CD4-positive, alpha-beta memory T cell (primary cell): ENCODE data around the gene SORL1-AS1.

Source experiments
- CTCF ChIA-PET: fragments of 350-600 bp; sonication (Branson Sonifier 250); formaldehyde crosslinking; loops from one replicate; lab custom pipeline; 2021; ENCODE audit warnings: inconsistent platforms; ENCODE audit not compliant: partially characterized antibody; lab: Charles Lee
- POLR2A ChIA-PET: fragments of 350-600 bp; sonication (Branson Sonifier 250); formaldehyde crosslinking; loops from one replicate; lab custom pipeline; 2021; ENCODE audit not compliant: partially characterized antibody; lab: Charles Lee
- DNase-seq, 5 donors: peaks; one replicate each; pipeline versions ENCODE4 v3.0.0 to v3.0.0-alpha.2; 2020 to 2022; ENCODE audit warnings: mixed read lengths in 1 of 5
- H3K27ac ChIP-seq: one replicate; pipeline ENCODE4 v1.7.0; 2013; ENCODE audit warnings: low read depth, low read length
- H3K27me3 ChIP-seq: 2 replicates; pipeline ENCODE4 v1.7.0; 2013; ENCODE audit warnings: mild to moderate bottlenecking, low read length, moderate library complexity; ENCODE audit not compliant: insufficient read depth
- H3K36me3 ChIP-seq: 2 replicates; pipeline ENCODE4 v1.7.0; 2013; ENCODE audit warnings: mild to moderate bottlenecking, low read length, moderate library complexity; ENCODE audit not compliant: insufficient read depth
- H3K4me1 ChIP-seq: 2 replicates; pipeline ENCODE4 v1.7.0; 2013; ENCODE audit warnings: mild to moderate bottlenecking, low read length, moderate library complexity; ENCODE audit not compliant: insufficient read depth
- H3K4me3 ChIP-seq, 2 donors: one replicate each; pipeline ENCODE4 v1.7.0; 2013; ENCODE audit warnings: low read length in 2 of 2, mild to moderate bottlenecking in 1 of 2
- H3K9me3 ChIP-seq, 2 donors: one replicate each; pipeline ENCODE4 v1.7.0; 2013; ENCODE audit warnings: low read length in 2 of 2, control low read depth in 1 of 2; ENCODE audit not compliant: control insufficient read depth in 1 of 2
- H3K27ac Mint-ChIP-seq, 7 donors: one replicate each; pipeline ENCODE4 v1.8.0; 2020 to 2021; ENCODE audit warnings: mixed read lengths in 7 of 7, mild to moderate bottlenecking in 6 of 7, inconsistent platforms in 3 of 7, moderate library complexity in 3 of 7
- H3K27me3 Mint-ChIP-seq, 2 donors: one replicate each; pipeline ENCODE4 v1.8.0; 2020 to 2021; ENCODE audit warnings: mixed read lengths in 2 of 2
- H3K36me3 Mint-ChIP-seq, 2 donors: one replicate each; pipeline ENCODE4 v1.8.0; 2020 to 2021; ENCODE audit warnings: mixed read lengths in 2 of 2, inconsistent platforms in 1 of 2, mild to moderate bottlenecking in 1 of 2
- H3K4me1 Mint-ChIP-seq, 4 donors: one replicate each; pipeline ENCODE4 v1.8.0; 2020 to 2021; ENCODE audit warnings: mixed read lengths in 4 of 4, mild to moderate bottlenecking in 1 of 4
- H3K4me3 Mint-ChIP-seq, 8 donors: one replicate each; pipeline ENCODE4 v1.8.0; 2020 to 2021; ENCODE audit warnings: mixed read lengths in 8 of 8, mild to moderate bottlenecking in 7 of 8, moderate library complexity in 6 of 8, inconsistent platforms in 3 of 8
- H3K9me3 Mint-ChIP-seq, 8 donors: one replicate each; pipeline ENCODE4 v1.8.0; 2020 to 2021; ENCODE audit warnings: mixed read lengths in 8 of 8, mild to moderate bottlenecking in 5 of 8, inconsistent platforms in 3 of 8, moderate library complexity in 1 of 8
- intact Hi-C: fragments of 100-400 bp; cut with micrococcal nuclease; formaldehyde crosslinking; loops from one replicate; pipeline ENCODE4 v1.15.1; 2023

The SORL1-AS1 gene

GRCh38 chr11:121437018-121437685, 15.6 kb downstream of the SORL1-AS1 start:
- no peak for DNase-seq
- no peaks in the 10 kb centered on the region for H3K9me3 ChIP-seq
- Mint-ChIP-seq H3K36me3 (peaks cover 6 to 36% of the 10 kb centered on the region in 2 donors), H3K4me3 (no peak overlapping the region), H3K9me3 (no peaks in the 10 kb centered on the region), H3K27me3 (no peaks in the 10 kb centered on the region), H3K27ac (peak overlapping the region in 1 of 7 donors; percentile 7), H3K4me1 (peaks cover 15 to 59% (median 35%) of the 10 kb centered on the region in 4 donors)
- ChIA-PET CTCF (no interaction called here), POLR2A (interaction anchor here (0.8 to 7.2 kb wide), 4 partner anchors 14 to 27 kb away, joined by 3 to 67 read pairs (median 4); partner anchors contain the start of genes SORL1 and SORL1-AS1)
- no peaks in the 10 kb centered on the region for H3K27me3 ChIP-seq
- H3K36me3 ChIP-seq, result no peaks in the 10 kb centered on the region
- no peak overlapping the region for H3K4me3 ChIP-seq
- peaks cover 21% of the 10 kb centered on the region for H3K4me1 ChIP-seq
- no peak overlapping the region for H3K27ac ChIP-seq
- intact Hi-C loops, result no loop called here

GRCh38 chr11:121435551-121436511, 16.9 kb downstream of the SORL1-AS1 start:
- H3K4me1 Mint-ChIP-seq, result peaks cover 18 to 50% (median 36%) of the 10 kb centered on the region in 4 donors
- Histone ChIP-seq H3K4me1 (peaks cover 21% of the 10 kb centered on the region), H3K4me3 (no peak overlapping the region), H3K27ac (no peak overlapping the region), H3K9me3 (no peaks in the 10 kb centered on the region), H3K36me3 (no peaks in the 10 kb centered on the region), H3K27me3 (no peaks in the 10 kb centered on the region)
- no peaks in the 10 kb centered on the region for H3K27me3 Mint-ChIP-seq
- H3K4me3 Mint-ChIP-seq, result peak overlapping the region in 1 of 8 donors; percentile 41
- intact Hi-C loops, result no loop called here
- H3K9me3 Mint-ChIP-seq, result no peaks in the 10 kb centered on the region
- no peak for DNase-seq
- ChIA-PET POLR2A (interaction anchor here (0.9 to 7.2 kb wide), 4 partner anchors 11 to 18 kb away, joined by 3 to 67 read pairs (median 6); partner anchors contain the start of genes SORL1 and SORL1-AS1), CTCF (interaction anchor here (1.0 to 1.2 kb wide), 2 partner anchors 8 to 57 kb away, joined by 3 read pairs; no protein-coding TSS in a partner anchor)
- H3K27ac Mint-ChIP-seq, result peak overlapping the region in 4 of 7 donors; percentile 42 to 67 (median 57)
- peaks cover 0 to 33% of the 10 kb centered on the region in 2 donors for H3K36me3 Mint-ChIP-seq

GRCh38 chr11:121435132-121435531, 17.6 kb downstream of the SORL1-AS1 start:
- DNase-seq, result no peak
- H3K9me3 Mint-ChIP-seq, result no peaks in the 10 kb centered on the region
- H3K27ac Mint-ChIP-seq, result peak overlapping the region in 3 of 7 donors; percentile 42 to 67 (median 51)
- no peaks in the 10 kb centered on the region for H3K27me3 Mint-ChIP-seq
- ChIA-PET CTCF (interaction anchor here (1.2 kb wide), 1 partner anchor 8 kb away, joined by 3 read pairs; no protein-coding TSS in a partner anchor), POLR2A (interaction anchor here (1.5 to 7.2 kb wide), 3 partner anchors 12 to 16 kb away, joined by 4 to 67 read pairs (median 7); partner anchors contain the start of genes SORL1 and SORL1-AS1)
- Histone ChIP-seq H3K4me3 (no peak overlapping the region), H3K27me3 (no peaks in the 10 kb centered on the region), H3K4me1 (peaks cover 21% of the 10 kb centered on the region), H3K27ac (no peak overlapping the region), H3K9me3 (no peaks in the 10 kb centered on the region), H3K36me3 (no peaks in the 10 kb centered on the region)
- H3K36me3 Mint-ChIP-seq, result peaks cover 0 to 30% of the 10 kb centered on the region in 2 donors
- intact Hi-C loops, result no loop called here
- peaks cover 18 to 45% (median 36%) of the 10 kb centered on the region in 4 donors for H3K4me1 Mint-ChIP-seq
- H3K4me3 Mint-ChIP-seq, result no peak overlapping the region

DNA sequence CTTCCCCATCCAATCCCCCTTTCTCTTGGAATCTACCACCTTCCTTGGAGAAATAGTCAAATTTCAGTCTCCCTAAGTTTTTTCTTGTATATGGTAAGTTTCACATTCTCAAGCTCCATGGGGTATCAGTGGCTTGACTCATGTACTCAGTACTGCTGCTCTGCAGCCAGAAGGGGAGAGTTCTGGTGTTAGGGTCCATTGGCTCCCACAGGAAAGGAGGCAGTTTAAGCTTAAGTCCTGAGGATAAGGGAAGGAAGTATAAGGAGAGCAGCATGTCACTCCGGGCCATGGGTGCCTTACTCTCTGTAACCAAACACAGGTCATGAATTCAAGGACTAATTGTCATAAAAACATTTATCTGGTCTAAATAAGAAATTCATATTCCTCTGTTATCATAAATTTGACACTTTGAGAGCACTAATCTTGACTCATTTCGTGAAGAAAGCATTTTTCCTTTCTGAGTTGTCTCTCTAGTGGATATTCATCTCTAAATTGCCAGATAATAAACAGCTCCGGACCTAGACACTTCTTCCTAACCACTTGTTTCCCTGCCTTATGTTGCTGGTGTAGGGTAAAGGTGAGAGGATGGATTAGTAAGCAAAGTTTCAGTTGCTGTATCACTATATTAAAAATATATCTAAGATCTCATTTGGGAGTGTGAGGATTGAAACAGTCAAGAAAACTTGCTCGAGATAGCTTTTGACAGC, 20.8 kb downstream of the SORL1-AS1 start:
- Mint-ChIP-seq H3K4me3 (no peak overlapping the region), H3K9me3 (no peaks in the 10 kb centered on the region), H3K27me3 (no peaks in the 10 kb centered on the region), H3K27ac (peak overlapping the region in 4 of 7 donors; percentile 5 to 39 (median 28)), H3K36me3 (peaks cover 0 to 26% of the 10 kb centered on the region in 2 donors), H3K4me1 (peaks cover 19 to 33% (median 29%) of the 10 kb centered on the region in 4 donors)
- intact Hi-C loops, result no loop called here
- ChIA-PET CTCF (interaction anchor here (1.4 to 2.0 kb wide), 2 partner anchors 11 to 18 kb away, joined by 3 to 9 read pairs; no protein-coding TSS in a partner anchor), POLR2A (interaction anchor here (1.0 to 7.2 kb wide), 3 partner anchors 12 to 75 kb away, joined by 3 to 67 read pairs (median 4); partner anchors contain the start of genes SORL1 and SORL1-AS1)
- DNase-seq, result no peak
- Histone ChIP-seq H3K4me1 (peaks cover 24% of the 10 kb centered on the region), H3K27me3 (no peaks in the 10 kb centered on the region), H3K27ac (no peak overlapping the region), H3K36me3 (no peaks in the 10 kb centered on the region), H3K9me3 (no peaks in the 10 kb centered on the region), H3K4me3 (no peak overlapping the region)

GRCh38 chr11:121429556-121429955, 23.2 kb downstream of the SORL1-AS1 start:
- peaks cover 15 to 30% (median 23%) of the 10 kb centered on the region in 4 donors for H3K4me1 Mint-ChIP-seq
- Histone ChIP-seq H3K27ac (no peak overlapping the region), H3K36me3 (no peaks in the 10 kb centered on the region), H3K27me3 (no peaks in the 10 kb centered on the region), H3K4me1 (peaks cover 15% of the 10 kb centered on the region), H3K4me3 (no peak overlapping the region), H3K9me3 (no peaks in the 10 kb centered on the region)
- intact Hi-C loops, result no loop called here
- ChIA-PET CTCF (interaction anchor here (0.9 to 1.7 kb wide), 4 partner anchors 21 to 108 kb away, joined by 3 to 4 read pairs (median 4); partner anchors contain the start of gene SORL1-AS1), POLR2A (interaction anchor here (2.5 to 6.2 kb wide), 2 partner anchors 14 to 21 kb away, joined by 7 to 81 read pairs; partner anchors contain the start of genes SORL1 and SORL1-AS1)
- H3K27ac Mint-ChIP-seq, result peak overlapping the region in 2 of 7 donors; percentile 11 to 22
- no peaks in the 10 kb centered on the region for H3K27me3 Mint-ChIP-seq
- DNase-seq, result no peak
- H3K4me3 Mint-ChIP-seq, result no peak overlapping the region
- no peaks in the 10 kb centered on the region for H3K9me3 Mint-ChIP-seq
- peaks cover 0 to 31% of the 10 kb centered on the region in 2 donors for H3K36me3 Mint-ChIP-seq

DNA sequence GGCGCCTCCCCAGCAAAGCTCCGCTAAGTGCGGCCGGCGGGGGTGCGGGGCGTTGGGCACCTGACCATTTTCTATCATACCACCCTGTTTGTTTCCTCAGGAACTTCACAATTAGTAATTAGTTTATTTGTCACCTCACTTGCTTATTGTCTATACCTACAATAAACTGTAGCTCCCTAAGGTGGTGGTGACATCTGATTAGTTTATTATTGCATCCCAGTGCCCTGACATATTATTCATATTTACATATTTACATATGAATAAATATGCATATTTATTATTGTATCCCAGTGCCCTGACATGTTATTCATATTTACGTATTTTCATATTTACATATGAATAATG, 25.4 kb downstream of the SORL1-AS1 start:
- H3K27me3 Mint-ChIP-seq, result no peaks in the 10 kb centered on the region
- intact Hi-C loops, result no loop called here
- H3K4me3 Mint-ChIP-seq, result peak overlapping the region; percentile 43 to 73 (median 64)
- Histone ChIP-seq H3K27me3 (no peaks in the 10 kb centered on the region), H3K9me3 (no peaks in the 10 kb centered on the region), H3K36me3 (no peaks in the 10 kb centered on the region), H3K4me1 (peaks cover 24% of the 10 kb centered on the region), H3K4me3 (peak overlapping the region in 1 of 2 donors; percentile 49), H3K27ac (no peak overlapping the region)
- CTCF ChIA-PET, result interaction anchor here (0.6 to 1.9 kb wide), 9 partner anchors 8 to 113 kb away, joined by 3 to 14 read pairs (median 3); no protein-coding TSS in a partner anchor
- H3K4me1 Mint-ChIP-seq, result peaks cover 31 to 52% (median 44%) of the 10 kb centered on the region in 4 donors
- H3K9me3 Mint-ChIP-seq, result no peaks in the 10 kb centered on the region
- POLR2A ChIA-PET, result interaction anchor here (0.6 to 6.2 kb wide), 15 partner anchors 8 to 106 kb away, joined by 3 to 81 read pairs (median 4); partner anchors contain the start of genes SORL1 and SORL1-AS1
- H3K27ac Mint-ChIP-seq, result peak overlapping the region in 1 of 7 donors; percentile 62
- DNase-seq, result no peak
- H3K36me3 Mint-ChIP-seq, result peaks cover 0 to 31% of the 10 kb centered on the region in 2 donors
